Measurements from ENCODE around the gene SLC3A2.

Gene SLC3A2

DNA sequence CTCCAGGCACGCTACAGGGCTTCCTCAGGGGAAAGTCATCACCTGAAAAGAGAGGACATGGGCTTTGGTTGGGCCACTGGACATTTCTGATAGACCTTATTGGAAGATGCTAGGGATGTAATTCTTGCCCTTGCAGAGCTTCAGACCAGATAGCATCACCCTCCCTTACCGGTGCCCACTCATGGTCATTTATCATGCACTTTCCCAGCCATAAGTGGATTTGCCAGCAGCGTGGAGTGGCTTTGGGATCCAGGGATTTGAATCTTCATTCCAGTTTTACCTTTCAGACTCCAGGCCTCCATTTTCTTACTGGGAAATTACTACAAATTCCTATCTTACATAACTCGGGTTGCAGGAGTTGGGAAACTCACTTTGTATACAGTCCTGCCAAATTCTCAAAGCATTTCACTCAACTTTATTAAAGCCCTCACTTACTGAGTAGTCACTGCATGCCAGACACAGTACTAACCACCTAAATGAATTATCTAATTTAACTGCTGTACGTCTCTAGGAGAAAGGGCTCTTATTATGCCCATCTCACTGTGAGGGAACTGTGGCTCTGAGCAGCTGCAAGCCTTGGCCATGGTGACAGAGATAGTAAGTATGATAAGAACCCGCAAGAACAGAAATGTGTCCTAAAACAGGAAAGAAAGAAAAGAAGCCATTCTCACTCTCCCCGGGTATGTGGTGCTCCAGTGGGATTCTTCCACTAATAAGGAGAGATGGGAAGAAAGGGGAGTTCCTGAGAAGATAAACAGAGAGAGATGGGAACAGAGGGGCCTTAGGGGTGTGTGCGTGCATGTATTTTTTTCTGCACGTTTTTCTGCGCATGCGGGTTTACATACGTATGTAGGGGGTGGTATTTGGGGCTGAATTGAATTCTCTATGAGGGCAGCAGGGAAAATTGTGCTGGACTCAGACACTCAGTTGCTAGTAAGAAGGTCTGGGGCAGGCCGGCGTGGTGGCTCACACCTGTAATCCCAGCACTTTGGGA lies 30.7 kb downstream of the SLC3A2 start:
- no peak for DNase-seq

DNA sequence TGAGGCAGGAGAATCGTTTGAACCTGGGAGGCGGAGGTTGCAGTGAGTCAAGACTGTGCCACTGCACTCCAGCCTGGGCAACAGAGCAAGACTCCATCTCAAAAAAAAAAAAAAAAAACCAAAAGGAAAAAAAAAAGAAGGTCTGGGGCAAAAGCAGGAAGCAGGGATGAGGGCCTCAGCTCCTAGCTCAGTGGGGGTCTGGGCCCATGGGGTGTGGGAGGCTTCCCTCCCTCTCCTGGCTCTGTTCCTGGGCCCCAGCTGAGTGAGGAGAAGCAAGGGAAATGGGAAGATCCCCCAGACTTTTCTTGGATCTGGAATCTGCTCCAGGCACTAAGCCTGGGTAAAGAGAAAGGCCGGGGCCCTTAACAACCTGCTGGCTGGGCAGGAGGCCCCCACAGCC lies 31.6 kb downstream of the SLC3A2 start:
- no peak for DNase-seq

DNA sequence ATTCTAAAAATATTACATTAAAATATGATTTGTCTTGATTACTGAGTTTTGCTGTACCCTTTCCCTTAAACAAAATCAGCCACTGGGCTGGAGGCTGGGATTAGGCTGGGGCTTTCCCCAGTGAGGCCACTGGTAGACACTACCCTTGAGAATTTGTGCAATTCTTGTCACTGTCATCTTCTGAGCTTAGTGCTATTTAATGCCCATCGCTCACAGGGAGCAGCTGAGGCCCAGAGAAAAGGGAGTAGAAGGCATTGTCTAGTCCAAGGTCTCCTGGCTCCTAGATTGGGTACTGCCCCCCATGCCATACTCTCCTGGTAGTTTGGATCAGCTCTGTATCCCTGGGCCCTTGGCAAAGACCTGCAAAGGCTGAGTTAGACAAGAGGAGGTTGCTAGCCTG lies 33.7 kb downstream of the SLC3A2 start:
- no peak for DNase-seq

DNA sequence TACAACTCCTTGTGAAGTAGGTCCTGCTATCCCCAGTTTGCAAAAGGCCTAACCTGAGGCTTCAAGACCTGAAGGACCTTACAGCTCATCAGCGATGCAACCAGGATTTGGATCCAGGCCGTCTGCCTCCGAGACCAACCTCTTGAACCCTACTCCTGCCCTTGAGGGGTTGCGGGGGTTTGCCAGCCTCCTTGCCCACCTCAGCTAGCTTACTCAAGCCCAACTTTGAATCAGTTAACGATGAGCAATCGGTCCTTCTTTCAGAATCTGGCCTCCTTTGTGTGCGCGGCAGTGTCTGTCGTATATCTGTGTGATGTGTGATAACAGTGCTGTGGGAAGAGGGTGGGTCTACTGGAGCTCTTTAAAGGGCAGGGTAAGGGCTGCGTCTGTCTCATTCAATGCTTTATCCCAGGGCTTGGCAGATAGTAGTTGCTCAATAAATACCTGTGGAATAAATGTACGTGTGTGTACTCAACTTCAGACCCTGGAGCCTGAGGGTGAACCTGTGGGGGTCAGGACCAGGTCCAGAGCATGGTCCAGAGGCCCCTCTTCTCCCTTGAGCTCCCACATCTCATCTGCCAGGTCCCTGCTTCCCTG lies 37.3 kb downstream of the SLC3A2 start:
- no peak for DNase-seq

DNA sequence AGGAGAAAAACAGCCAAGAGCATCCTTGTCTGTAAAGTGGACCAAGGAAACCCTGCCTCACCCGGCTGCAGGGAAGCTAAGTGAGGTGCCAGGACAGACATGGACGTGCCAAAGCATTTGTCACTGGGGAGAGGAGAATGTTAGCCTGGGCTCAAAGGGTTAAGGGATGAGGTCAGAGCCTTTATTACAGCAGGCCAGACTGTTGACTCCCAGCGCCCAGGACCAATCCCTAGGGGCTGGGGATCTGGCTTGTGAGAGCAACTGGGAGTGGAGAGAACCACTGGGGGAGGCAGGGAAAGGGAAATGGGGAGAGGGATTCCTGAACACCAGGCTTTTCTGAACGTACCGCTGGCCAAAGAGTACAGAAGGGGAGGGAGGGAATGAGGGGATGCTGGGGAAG lies 37.8 kb downstream of the SLC3A2 start:
- DNase-seq = no peak

DNA sequence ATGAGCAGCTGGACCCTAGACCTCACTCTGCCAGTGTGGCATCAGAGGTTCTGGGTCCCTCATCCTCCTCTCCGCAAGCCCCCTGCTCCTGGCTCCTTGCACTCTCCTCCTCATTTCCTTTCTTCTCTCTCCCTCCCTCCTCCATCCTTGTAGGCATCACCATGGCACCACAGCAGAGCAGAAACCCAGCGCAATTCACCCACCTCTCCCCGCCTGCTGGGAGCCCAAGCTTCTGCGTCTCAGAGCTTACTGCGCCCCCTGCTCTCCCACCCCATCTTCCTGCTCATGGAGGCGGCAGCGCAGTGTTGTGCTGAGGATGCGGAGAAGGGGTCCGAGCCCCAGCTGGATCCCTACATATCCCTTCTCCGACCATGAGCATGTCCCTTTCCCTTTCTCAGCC lies 38.8 kb downstream of the SLC3A2 start:
- no peak for DNase-seq

DNA sequence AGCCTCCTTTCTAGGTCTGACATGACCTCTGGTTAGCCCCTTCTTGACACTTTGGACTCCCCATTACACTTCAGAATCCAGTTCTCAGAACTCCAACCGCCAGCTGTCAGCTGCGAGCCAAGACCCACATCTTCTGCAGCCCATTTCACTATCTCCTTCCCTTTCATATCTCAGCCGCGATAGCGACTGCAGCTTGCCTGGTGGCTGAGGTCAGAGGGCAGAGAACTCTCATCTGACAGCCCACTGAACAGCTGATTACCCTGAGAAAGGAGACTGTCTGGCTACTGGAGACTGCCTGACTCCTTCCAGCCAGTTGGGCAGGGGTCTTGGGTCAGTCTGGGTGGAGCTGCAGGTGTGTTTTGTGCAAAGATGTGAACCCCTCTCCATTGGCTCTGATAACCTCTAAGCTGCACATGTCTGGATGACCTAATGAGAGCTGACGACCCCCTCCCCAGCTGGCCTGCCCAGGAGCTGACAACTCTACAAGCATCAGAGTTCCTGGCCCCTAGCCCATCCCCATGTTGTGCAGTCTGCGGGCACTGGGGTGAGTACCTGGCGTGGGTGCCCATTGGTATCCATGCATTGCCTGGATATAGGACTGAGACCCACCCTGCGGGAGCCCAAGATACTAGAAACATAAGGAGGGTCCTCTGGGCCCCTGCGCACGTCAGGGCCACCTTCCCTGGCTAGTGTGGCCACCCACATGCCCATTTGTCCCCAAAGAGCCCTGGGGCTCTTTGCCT lies 39.4 kb downstream of the SLC3A2 start:
- DNase-seq = no peak

DNA sequence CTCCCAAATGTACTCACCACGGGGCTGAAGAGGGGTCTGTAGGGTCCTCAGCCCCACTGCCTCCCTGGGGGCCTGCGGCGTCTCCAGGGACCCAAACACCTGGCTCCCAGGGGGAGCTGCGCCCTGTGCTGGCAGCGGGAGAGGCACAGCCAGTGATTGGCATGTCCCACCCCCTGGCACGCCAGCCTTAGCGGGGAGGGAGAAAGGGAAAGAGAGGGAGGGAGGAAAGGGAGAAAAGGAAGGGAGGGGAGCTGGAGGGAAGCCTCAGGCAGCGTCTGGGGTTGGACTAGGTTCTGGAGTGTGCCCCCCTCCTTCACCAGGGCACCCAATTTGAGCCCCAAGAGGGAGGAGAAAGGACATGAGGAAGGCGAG lies 40.5 kb downstream of the SLC3A2 start, which contains the start of gene CHRM1:
Gene CHRM1 (minus strand): TSS at position 163 of the 372 bp plus-strand sequence. CDS start 10,263 bp downstream, outside the sequence.
- no peak for DNase-seq

DNA sequence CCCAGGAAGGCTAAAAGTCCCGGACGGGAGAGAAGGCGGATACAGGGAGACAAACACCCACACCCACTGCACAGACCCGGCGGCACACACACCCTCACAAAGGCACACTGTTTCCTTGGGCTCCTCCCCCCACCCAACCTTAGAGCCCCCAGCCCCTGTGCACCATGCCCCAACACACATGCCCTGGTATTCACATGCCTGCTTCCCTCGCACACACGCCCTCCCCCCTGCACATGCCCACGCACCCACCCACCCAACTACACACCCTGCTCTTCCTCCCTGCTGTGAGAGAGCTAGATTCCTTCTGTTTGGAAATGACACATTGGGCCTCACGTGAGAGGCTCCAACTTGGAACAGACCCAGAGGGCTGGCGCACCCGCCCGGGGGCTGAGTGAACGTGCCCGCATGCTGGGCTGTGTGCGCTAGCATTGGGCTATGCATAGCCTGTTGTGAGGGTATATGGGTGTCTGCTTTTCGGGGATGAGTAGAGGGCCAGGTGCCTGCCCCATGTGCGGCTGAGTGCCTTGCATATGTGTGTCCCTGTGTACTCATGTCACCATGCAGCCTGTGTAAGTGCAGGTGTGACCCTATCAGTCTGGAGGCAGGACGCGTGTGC lies 41.0 kb downstream of the SLC3A2 start:
- no peak for DNase-seq

DNA sequence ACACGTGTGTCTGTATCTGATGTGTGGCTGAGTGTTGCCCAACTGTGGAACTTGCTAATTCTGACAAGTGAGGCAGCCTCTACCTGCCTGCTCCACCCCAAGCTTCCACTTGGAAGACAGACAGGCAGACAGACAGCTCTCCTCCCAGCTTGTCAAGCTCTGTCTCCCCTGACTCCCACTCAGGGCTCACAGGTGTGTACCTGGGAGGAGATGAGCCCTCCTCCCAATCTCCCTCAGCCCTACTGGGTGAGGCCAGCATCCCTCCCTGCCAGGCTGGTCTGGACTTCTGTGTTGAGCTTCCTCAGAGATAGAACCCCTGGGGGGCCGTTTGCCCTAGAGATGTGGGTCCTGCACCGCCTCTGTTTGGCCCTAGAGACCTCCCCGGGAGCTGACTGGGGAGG lies 41.5 kb downstream of the SLC3A2 start:
- DNase-seq = no peak

DNA sequence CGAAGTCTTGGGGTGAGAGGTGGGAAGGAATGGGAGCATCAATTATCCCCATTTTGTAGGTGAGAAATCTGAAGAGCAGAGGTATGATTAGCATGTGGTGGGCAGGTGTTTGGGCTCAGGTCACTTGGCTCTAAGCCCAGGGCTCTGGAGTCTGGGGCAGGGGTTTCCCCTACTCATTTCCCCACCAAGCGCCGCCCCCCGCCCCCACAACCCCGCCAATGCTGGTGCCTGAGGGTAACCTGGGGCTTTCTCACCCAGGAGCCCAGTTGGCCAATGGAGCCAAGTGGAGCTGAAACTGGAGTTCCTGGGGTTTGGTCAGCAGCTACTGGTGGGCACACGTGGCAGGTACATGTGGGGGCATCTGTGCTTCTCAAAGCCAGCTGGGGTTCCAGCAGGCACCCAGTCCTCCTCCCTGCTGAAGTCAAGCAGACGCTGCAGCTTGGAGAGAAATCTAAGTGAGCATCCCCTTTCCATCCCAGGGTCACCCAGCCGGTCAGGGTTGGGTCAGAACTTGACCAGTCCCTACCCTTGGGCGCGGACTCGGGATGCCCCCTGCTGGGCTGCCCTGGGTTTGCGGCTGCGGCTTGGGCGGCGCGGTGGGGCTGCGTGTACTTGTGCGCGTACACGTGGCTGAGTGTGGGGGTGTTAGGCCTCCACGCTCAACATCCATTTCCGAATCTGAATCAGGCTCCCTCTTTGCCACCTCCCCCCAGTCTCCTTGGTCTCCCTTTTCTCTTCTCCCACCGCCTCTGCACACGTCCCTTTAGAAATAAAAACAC lies 42.1 kb downstream of the SLC3A2 start:
- no peak for DNase-seq

DNA sequence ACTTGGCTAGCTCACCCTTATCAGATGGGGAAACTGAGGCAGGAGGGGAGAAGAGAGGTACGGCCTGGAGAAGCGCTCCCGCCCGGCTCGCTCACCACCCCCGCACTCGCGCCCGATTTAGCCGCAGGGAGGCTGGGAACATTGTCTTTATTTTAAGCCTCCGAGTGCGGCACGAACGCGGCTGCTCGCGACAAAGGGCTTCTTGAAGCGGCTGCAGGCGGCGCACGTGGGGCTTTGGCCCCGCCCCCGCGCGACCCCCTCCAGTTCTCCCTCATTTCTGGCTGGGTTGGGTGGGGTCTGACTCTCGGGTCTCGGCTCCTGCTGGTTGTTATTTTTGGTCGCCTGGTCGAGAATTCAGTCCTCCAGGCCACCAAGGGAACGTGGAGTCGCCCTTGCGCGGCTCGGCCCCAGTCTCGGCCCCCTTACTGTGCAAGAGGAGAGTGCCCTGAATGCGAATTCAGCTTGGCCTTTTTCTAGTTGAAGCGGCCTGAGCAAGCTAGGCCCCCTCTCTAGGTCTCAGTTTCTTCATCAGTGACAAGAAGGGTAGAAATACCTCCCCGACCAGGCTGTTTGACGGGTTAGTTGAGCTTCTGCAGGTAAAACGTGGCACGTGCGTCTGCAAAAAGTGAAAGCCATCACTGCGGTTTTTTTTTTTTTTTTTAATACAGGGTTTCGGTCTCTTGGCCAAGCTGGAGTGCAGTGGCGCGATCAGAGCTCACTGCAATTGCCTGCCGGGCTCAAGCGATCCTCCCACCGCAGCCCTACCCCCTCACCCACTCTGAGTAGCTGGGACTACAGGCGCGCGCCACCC lies 43.1 kb downstream of the SLC3A2 start:
- no peak for DNase-seq

DNA sequence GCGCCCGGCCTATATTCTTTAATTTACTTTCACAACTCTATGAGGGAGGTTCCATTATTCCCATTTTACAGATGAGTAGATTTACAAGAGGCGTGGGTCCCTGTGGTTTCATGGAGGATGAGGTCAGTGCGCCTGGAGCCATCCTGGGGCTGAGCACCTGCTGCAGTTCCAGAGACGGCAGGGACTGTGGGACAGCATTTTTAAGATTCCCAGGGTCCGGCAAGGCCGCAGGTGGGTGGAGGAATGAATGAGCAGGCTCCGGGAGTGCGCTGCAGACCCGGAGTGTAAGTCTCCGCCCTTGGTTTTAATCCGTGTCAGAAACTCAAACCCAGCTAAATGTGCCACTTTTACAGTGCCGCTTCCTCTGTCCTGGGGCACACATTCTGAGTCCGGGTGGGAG lies 44.6 kb downstream of the SLC3A2 start:
- no peak for DNase-seq

DNA sequence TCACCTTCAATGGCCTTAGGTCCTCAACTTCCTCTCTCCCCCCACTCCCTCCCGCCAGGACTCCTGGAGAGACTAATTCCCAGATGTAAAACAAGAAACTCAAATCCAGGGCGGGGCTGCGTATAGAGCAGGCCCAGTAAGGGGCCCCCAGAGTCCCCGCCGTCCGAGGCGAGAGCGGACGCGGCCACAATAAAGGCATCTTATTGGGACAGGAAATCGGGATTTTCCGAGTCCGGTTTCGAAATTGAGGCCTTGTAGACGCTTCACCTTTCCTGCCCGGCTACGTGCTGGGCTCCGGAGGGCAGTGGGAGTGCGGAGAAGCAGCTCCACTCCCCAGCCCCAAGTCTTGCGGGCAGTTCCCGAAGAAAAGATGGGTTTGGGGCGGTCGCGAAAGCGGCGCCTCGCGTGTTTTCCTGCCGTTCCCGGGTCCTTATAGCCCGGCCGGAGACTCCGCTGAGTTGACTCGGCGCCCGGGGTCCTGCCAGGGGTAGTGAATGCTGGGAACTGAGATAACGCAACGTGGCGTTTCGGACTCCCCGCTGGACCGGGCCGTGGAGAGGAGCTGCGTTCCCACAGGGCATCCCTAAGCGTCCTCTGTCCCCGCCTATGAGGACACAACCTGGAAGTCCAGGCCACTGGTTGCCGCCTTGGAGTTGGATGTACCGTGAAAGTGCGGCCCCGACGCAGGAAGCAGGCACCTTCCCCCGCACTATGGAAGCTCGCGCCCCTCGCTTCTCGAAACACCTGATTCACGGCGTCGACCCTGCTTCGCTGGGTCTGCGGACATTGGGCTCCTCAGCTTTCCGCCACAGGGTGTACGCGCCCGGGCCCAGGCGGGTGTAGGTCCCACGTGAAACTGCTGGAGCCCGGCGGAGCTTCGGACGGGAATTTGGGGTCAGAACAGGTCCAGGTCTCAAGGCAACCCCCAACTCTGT lies 45.3 kb downstream of the SLC3A2 start:
- no peak for DNase-seq

DNA sequence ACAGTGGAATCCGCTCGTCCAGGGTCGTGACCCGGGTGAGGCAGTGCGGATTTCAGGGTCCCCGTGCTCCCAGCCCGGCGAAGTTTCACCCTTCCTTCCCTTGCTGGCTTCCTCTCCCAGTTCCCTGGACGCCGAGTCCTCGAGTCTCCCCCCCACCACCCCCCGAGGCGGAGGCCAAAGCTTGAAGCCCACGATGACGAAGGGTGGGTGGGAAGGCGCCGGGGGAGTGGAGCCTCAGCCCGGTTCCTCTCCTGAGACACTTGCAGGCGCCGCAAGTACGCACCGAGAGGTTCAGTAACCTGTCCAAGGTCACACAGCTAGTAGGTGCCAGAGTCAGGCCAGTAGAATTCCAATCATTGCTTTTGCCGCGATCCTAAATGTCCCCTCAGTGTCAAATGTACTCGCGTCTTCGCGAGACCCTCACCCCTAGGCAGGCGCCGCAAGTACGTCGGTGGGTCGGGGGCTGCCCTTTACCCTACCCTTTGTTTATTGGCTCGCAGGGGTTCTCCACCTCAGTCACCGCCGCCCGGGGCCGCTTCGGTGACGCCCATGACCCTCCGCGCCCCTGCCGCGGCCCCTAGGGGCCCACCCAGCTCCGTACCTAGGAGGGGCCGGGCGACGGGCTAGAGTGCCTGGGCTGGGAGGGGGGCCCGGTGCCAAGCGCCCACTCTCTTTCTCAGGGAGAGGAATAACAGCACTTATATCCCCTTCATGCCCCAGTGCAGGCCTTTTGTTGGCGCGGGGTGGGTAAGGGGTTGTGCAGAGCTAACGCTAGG lies 46.2 kb downstream of the SLC3A2 start:
- no peak for DNase-seq

DNA sequence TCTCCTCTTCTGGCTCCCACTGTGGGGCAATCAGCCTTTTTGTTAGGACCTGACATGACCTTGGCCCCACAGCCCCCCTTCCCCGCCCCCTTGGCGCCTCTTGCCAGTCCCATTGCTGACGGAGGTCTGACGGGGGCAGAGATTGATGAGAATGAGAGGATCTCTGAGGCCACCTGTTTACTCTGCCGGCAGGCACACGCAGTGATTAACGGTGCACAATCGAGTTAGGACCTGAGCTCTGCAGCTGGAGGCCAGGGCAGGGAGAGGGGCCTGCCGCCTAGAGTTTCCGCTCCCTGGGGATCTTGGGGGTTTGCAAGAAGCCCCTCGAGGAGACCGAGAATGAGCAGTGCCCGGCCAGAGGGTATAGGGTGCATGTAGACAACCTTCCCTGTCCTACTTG lies 47.3 kb downstream of the SLC3A2 start:
- no peak for DNase-seq

DNA sequence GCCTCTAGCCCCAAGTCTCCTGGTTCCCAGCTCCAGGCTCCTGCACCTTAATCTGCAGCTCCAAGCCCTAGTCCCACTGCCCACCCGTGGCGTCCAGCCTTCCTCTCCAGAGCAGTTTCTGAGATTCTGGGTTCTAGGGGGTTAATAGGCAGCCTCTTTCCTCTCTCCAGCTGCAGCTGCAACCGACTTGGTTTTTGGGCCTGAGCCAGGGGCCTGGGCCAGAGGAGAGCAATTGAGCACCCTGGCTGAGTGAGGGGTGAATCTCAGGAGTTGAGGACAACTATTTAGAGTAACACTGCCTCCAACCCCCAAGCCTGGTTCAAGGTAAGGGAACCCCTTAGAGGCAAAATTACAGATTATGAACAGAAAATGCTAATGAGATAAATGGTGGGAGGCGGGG lies 49.5 kb downstream of the SLC3A2 start:
- no peak for DNase-seq

DNA sequence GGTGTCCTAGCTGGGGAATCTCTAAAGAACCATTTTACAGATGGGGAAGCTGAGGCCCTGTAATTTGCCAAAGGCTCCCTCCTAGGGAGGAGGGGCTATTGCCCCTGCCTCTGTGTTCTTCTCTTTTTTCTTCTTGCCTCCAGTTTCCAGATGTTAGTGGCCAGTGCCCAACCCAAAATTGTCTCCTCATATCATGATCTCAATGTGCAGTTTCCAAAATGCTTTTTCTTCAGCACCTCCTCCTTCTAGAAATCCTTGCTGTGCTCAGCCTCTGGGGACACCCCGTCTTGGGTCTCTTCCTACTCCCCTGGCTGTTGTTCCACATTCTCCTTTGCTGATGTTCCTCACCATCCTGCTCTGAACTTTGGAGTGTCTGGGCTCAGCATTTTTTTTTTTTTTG lies 50.0 kb downstream of the SLC3A2 start:
- no peak for DNase-seq

DNA sequence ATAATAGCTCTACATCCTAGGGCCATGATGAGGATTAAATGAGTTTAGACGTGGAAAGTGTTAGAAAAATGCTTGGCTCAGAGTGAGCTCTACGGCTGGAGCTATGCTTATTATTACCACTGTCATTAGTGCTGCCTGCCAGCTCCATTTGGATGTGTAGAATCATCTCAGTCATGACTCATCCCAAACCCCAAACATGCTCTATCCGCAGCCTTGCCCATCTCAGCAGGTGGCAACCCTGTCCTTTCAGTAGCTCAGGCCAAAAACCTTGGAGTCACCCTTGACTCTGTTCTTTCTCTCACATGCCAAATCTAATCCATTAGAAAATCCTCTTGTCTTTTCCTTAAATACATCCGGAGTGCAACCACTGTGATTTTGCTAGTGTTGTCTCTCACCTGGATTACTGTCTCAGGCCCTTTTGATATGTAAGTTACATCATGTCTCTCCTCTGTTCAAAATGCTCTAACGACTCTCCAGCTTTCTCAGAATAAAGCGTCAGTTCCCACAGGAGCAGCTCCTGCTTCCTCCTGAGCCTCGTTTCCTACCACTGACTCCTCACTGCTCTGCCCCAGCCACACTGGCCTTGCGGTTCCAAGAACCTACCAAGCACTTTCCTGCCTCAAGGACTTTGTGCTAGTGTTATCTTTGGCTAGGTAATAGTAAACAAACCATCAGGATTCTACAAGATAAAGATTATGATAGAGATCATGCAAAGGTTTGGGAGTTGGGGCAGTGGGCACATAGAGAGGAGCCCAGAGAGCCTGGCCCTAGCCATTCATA lies 51.0 kb downstream of the SLC3A2 start:
- DNase-seq = no peak
